D721Med (cell line): ENCODE data around the gene LOXHD1.

ENCODE experiments used
- DNase-seq: peaks from one replicate; pipeline ENCODE4 v3.0.0; 2011; ENCODE audit warnings: low spot score; ENCODE audit not compliant: insufficient read length
- FAIRE-seq: peaks from 2 replicates; lab custom pipeline; 2011; peaks lifted over from hg19 to GRCh38; lab: Jason Lieb, UNC
- CTCF ChIP-seq: IDR thresholded peaks from 2 replicates; pipeline ENCODE4 v1.5.1; 2012; ENCODE audit warnings: mild to moderate bottlenecking, control low read depth; ENCODE audit not compliant: insufficient read depth; ENCODE audit errors: missing control alignments

The LOXHD1 gene

DNA sequence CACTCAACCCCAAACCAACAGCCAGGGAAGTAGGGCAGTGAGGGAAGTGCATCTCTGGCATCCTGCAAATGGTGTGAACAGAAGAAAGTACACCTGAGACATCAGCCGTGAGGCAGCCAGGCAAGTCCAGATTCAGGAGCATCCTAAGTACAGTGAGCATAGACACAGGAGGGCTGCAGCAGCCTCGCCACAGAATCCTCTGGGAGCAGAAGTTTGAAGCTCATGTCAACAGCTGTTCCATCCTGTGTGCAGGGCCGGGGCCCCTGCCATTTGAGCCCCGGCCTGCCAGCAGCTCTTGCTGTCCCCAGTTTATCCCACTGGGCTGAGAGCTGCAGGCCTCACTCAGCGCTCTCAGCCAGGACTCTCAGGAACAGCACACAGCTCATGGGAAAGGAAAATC, 14.5 kb downstream of the LOXHD1 start:
- FAIRE-seq (no peak), DNase-seq (no peak)
- no peak for TF ChIP-seq CTCF

DNA sequence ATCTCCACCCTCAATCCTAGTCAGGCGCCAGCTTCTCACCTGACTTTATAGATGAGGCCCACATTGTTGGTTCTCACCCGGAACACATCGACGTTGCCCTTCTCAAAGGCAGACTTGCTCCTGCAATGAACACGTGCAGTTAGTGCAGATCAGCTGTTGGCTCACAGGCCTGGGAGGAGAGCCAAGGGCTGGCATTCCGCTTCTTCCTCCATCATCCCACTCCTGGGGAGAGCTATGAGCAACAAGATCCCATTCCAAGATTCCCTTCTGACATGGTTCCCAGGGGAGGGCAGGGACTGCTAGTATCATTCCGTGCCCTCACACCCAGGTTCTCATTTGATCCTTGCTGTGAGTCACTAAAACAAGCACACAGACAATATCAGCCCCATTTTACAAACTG, 15.1 kb downstream of the LOXHD1 start:
- DNase-seq (no peak), FAIRE-seq (no peak)
- no peak for TF ChIP-seq CTCF

- DNase-seq: no peak
- no peak for TF ChIP-seq CTCF
- no peak for FAIRE-seq
Observed at GRCh38 chr18:46639386-46639785, 17.6 kb downstream of the LOXHD1 start.

DNA sequence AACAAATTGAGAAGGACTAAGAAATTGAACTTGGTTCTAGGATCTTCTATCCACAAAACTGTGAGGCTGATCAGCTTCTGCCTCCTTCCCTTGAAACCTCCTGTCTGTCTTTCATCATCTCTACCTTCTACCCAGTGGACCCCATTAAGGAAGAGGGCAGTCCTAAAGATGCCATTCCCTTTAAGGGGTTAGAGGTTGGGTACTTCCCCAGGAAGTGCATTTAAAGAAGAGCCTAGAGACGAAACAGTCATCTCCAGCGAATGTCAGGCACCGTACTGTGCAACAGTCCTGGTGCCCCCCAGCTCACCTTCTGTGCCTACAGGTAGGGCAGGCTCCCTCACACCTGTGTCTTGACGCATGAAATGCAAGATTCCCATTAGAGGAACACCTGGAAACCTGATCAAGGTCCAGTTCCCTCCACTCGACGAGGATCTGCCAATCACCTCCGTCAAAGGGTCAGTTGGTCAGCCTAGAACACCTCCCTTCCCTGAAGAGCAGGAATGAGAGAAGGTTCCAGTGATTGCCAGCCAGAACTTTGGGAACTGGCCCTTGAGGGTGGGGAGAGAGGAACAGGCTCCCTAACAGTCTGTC, 20.9 kb downstream of the LOXHD1 start:
- no peak for TF ChIP-seq CTCF
- FAIRE-seq: no peak
- DNase-seq: no peak

- FAIRE-seq (no peak), DNase-seq (no peak)
- no peak for TF ChIP-seq CTCF
Observed at GRCh38 chr18:46632401-46633071, 24.5 kb downstream of the LOXHD1 start.

GRCh38 chr18:46630991-46631390, 26.0 kb downstream of the LOXHD1 start:
- no peak for TF ChIP-seq CTCF
- no peak for FAIRE-seq
- DNase-seq: no peak

DNA sequence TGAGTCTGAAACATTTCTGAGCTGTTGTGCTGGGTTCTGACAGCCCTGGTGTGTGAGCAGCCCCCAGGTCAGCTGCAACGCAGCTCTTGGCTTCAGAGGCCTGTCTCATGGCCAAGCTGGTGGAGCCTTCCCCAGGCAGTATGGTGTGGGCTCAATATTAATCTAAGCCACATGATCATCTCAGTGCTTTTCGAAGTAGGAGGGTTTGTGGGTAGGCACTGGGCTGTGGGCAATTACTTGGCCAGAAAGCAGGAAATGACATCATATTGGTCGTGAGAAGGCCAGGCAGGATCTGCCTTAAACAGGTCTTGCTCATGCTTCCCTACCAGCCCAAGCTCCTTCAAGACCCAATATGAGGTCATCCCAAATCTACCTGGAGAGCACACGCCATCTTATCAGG, 26.9 kb downstream of the LOXHD1 start:
- no peak for FAIRE-seq

More for the DNA sequence above, 26.9 kb downstream of the LOXHD1 start:
- no peak for TF ChIP-seq CTCF
- no peak for DNase-seq
